ENCODE measurements around the gene MYL6B.

Gene MYL6B

DNA sequence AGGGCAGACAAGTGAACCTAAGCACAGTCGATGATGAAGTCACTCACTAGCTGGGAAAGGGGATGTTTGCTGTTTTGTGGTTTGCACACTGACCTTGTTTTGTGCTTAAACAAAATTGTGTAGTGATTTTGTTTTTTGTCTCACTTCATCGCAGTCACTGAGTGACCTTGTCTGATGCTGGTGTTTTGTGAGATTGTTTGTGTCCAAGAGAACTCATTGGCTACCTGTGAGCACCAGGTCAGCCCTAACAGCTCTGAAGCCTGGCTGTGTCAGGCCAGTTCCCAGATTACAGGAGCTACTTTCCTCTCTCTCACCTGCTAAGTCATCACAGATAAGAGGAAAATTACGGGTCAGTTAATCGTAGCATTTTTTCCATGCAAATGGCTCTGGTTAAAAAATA is 28.3 kb upstream of the MYL6B start:
- DNase-seq: peak in 1 of 3 donors; percentile 9

DNA sequence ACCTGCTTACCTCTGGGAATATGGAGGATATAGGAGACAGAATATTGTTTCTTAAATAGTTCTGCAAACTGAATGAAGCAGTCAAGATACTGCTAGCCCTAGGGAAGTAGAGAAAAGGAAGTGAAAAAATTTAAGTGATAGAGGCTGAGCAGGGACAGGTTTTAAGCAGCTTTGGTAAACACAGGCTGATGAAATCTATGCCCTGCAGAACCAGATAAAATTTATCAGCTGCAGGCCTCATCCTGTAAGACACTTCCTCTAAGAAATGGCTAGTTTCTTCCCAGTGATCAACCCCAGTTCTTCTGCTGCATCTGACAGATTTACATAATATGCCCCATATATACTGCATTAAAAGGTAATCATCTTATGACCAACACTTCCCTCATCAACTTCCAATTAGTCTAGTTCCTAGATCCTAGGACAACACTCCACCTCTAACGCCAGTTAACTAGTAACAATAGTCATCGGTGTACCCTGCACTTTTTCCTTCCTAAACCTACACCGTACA is 25.6 kb upstream of the MYL6B start:
- DNase-seq: peak; percentile 36 to 58 (median 47)

DNA sequence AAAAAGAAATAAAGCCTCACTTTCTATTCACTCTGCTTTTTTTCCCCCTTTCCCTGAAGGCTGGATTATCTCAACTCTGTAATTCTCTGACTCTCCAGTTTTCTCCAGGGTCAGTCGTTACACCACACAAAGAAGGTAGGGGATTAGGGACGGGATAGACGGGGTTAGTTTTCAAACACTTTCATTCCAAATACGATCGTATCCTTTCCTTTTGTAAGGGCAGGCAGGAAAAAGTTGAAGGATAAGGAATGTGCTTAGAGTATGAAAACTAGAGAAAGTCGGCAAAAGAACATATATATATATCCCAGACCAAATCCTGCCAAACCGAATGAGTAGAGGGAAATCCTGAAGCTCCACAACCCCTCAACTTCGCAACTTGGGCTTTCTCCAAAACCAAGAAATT is 24.9 kb upstream of the MYL6B start:
- DNase-seq: no peak

DNA sequence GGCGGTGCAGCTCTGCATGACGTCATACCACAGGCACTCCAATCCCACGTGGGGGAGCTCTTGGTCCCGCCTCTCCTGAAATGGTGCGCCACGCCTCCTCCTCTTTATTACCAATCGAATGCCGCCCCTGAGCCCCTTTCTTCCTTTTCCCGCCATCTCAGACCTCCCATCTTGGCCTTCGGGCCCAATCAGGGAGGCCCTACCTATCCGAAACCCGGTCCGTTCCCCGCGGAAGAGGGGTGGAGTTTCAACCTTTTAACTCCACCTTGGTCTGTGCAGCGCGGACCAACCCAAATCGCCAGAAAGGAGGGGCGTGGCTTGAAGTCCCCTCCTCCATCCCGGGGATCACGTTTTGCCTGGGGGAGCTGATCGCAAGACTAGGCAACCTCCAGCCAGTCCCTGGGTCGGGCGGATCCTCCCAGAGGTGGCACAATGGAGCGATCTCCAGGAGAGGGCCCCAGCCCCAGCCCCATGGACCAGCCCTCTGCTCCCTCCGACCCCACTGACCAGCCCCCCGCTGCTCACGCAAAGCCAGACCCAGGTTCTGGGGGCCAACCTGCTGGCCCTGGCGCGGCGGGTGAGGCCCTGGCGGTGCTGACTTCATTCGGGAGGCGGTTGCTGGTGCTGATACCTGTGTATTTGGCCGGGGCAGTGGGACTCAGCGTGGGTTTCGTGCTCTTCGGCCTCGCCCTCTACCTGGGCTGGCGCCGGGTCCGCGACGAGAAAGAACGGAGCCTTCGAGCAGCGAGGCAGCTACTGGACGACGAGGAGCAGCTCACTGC is 24.3 kb upstream of the MYL6B start, which contains the start of gene ESYT1:
TSS of gene ESYT1 (plus strand) at position 380 of the 782 bp plus-strand sequence. CDS start at position 433, 53 bp downstream.
- DNase-seq: peak; percentile 98 to 100 (median 99)

DNA sequence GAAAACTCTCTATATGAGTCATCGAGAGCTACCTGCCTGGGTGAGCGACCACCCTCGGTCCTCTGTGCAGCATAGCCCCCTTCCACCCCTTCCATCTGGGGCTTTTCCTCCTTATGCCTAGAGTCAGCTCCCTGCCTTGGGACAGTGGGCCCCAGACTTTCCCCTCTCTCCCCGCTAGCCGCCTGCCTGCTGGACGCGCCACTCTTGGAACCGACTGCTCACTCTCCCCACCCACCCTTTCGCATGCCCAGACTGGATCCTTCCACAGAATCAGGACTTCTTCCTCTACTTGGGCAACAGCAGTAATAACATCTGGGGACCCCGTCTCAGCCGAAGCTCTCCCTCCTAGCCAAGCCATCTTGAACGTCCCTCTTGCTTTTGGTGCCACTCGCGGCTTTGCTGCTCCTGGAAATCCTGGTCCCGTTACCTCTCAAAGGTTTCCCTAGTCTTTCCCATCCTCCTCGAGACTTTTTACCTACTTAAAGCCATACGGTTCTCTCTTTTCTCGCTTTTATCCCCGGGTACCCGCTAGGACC is 23.6 kb upstream of the MYL6B start:
- peak; percentile 39 to 54 (median 39) for DNase-seq

DNA sequence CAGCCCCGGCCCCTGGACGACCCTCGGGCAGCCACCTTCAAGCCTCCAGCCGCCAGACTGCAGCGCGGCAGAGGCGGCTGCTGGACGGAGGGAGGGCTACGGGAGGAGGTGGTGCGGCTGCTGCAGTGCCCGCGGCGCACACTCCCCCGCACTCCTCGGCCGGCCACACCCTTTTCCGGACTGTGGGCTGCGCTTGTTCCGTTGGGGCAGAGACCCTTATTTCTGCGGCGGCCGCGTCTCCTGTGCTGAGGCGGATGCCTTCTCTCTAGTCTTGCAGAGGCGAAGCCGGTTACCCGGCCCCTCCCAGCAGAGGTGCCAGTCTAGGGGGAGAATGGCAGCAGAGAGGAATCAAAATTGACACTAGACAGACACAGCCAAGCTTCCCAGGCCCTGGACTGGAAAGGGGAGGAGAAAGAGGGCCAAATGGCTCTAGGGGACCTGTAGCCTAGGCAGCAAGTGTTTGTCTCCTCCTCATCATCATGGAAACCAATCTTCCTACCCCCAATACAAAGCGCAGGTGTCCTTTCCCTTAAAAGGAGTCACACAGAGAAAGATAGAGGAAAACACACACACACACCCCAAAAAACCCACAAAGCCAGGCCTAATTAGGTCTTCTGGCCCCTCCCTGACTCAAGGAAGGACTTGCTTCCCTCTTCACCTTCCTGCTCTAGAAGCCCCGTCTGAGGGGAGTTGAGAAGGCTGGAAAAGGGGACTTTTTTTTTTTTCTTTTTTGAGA is 23.0 kb upstream of the MYL6B start:
- DNase-seq: peak; percentile 56 to 73 (median 59)

DNA sequence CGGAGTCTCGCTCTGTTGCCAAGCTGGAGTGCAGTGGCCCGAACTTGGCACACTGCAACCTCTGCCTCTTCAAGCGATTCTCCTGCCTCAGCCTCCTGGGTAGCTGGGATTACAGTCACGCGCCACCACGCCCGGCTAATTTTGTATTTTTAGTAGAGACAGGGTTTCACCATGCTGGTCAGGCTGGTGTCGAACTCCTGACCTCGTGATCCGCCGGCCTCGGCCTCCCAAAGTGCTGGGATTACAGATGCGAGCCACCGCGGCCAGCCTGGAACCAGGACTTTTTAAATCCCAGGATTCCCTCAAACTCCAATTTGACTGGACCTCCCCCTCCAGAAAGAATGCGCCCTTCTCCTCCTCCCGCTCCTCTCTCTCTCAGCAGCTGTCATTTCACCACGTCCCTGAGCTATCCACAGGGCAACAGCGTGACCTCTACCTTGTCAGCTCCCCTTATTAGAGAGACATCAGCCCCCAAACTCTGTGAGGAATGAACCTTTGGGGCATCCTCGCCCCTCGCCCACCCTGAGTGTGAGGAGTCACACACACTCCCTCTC is 22.4 kb upstream of the MYL6B start:
- no peak for DNase-seq

DNA sequence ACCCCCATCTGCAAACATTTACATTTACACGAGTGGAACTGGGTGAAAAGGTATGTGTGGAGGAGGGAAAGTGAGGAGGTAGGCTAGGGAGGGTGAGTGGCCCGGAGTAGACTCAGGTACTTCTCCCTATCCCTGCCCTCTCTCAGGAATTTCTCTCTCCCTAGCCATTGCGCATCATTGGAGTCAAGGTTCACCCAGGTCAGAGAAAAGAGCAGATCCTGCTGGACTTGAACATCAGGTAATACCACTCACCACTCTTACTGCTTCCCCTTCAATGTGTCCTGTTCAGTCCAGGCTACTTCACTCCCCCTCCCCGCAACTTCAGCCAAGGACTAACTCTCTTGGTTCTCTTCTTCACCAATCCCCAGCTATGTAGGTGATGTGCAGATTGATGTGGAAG is 21.5 kb upstream of the MYL6B start:
- DNase-seq: no peak

DNA sequence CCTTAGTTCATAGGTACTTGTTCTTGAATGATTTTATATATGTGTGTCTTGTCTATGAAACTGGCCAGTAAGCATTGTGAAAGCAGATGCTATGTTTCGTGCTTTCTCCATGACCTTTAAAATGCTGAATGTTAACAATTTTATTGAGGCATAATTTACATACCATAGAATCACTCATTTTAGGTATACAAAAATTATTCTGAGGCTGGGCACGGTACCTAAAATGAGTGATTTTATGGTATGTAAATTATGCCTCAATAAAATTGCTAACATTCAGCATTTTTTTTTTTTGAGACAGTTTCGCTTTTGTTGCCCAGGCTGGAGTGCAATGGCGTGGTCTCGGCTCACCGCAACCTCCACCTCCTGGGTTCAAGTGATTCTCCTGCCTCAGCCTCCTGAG is 17.5 kb upstream of the MYL6B start:
- DNase-seq: no peak

DNA sequence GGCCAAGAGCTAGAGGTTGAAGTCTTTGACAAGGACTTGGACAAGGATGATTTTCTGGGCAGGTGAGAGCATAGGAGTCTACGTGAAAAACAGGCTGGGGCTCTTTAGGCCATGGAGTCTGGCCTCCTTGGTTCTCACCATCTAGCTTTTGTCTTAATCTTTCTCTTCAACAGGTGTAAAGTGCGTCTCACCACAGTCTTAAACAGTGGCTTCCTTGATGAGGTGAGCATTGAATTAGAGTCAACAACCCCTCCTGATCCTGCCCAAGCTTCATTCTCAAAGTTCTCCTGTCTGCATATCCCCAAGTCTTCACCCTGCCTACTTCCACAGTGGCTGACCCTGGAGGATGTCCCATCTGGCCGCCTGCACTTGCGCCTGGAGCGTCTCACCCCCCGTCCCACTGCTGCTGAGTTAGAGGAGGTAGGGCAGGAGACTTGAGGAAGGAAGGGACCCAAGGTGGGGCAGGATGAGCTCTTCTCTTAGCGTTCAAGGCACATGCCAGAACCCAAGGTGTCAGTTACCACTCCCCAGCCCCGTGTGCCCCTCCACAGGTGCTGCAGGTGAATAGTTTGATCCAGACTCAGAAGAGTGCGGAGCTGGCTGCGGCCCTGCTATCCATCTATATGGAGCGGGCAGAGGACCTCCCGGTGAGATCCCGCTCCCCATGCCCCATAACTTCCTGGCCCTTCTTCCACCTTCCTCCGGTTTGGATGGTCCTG is 14.4 kb upstream of the MYL6B start:
- no peak for DNase-seq

DNA sequence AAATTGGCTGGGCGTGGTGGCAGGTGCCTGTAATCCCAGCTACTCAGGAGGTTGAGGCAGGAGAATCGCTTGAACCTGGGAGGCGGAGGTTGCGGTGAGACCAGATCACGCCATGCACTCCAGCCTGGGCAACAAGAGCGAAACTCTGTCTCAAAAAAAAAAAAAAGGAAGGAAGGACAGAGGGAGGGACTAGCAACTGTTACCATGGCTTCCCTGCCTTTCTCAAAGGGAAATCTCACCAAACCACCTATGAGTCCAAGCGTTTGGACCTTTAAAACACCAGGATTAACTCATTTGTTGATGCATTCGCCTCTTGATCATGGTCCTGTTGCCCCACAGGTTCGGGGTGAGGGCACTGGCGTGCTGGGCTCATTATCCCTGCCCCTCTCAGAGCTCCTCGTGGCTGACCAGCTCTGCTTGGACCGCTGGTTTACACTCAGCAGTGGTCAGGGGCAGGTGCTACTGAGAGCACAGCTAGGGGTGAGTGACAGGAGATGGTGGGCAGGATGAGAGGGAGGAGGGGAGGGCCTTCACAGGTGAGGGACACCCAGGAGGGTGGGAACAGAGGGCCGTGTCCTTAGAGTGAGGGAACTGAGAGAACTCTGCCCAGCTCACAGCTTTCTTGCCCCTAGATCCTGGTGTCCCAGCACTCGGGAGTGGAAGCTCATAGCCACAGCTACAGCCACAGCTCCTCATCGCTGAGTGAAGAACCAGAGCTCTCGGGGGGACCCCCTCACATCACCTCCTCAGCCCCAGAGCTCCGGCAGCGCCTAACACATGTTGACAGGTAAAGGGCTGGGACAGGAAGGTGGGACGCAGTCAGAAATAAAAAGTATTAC is 10.2 kb upstream of the MYL6B start:
- DNase-seq: peak; percentile 41 to 56 (median 55)

DNA sequence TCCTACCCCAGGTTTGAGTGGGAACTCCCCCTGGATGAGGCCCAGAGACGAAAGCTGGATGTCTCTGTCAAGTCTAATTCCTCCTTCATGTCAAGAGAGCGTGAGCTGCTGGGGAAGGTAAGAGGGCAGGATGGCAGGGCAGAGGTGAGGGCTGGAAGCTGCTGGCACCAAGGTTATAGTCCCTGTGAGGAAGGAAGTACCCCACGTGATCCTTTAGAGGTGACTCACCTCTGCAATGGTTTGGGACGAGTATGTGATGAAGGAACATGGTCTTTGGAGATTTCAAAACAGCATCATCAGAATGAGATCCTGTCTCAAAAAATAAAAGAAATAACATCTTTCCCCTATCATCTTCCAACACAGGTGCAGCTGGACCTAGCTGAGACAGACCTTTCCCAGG is 9.2 kb upstream of the MYL6B start:
- DNase-seq: no peak

DNA sequence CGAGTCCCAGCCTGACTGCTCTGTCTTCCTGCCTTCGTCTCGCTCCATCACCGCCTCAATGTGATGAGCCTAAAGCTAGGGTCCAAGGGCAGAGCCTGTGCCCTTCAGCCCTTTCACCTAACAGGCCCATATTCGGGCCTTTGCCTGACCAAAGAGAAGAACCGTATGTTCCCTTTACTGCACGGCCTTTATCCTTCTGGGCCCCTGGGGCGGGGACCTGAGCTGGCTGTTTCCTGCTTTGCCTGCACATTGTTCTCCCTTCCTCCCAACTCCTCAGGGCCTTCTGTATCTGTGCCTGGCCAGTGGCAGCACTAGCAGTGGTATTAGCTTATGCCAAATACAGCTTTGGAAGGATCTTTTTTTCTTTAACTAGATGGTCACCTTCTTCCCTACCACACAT is 8.5 kb upstream of the MYL6B start:
- DNase-seq: no peak

DNA sequence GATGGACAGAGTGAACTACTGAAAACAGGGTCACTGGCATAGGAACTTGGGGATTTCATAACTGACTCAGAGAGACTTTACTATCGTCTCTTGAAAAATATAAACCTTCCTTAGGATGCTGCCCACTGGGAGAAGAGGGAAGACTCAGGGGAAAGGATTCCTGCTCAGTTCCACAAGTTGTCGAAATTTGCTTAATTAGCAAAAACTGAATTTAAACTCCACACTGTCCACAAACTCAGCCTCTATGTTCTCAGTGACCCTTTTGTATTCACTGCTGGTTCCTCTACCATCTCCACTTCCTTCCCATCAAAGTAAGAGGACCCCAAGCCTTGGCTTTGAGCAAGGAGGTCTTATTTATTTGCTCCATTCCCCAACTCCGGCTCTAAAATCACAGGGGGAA is 7.2 kb upstream of the MYL6B start:
- no peak for DNase-seq

DNA sequence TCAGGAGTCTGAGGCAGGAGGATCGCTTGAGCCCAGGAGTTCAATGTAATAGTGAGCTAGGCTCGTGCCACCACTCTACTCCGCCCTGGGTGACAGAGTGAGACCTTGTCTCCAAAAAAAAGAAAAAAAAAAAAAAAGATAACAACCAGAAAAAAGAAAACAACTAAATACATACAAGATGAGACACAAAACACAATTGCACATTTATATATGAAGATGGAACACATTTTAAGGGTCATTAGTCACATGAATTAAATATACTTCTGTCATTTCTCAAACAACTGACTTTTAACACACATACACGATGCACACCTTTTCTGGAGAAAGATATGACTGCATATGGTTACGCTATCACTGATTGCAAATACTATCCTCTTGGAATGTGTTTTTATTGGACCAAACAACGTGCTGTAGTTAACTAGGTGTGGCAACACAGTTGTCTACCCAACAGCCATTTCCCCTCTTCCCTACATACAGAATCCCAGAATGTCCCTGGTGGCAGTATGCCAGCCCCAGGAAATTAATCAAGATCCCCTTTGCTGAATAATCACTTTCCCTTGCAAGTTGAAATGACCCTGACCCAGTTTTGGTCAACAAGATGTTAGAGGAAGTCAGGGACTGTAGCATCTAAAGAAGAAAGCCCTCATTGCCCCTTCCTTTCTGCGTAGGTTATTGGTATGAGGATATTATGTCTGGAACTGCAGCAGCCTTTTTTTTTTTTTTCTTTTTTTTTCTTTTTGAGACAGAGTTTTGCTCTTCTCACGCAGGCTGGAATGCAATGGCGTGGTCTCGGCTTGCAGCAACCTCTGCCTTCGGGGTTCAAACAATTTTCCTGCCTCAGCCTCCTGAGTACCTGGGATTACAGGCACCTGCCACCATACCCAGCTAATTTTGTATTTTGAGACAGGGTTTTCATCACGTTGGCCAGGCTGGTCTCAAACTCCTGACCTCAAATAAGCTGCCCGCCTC is 5.6 kb upstream of the MYL6B start:
- no peak for DNase-seq

DNA sequence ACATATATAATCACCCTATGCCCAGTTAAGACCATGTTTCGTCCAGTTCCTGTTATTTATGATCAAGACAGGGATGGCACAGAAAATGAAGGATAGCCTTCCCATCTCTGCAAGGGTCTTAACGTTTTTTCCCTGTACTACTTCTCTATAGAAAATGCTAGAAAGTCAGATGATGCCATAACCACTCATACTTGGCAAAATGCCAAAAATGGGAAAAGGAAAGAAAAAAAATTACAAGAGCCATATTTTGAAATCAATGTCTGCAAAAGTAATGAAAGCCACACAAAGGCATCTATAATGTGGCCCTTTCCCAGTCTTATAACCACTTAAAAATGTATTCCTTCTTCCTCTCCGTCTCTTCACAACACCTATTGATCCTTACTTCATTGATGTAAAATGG is 1.8 kb upstream of the MYL6B start:
- DNase-seq: peak; percentile 36 to 83 (median 73)

DNA sequence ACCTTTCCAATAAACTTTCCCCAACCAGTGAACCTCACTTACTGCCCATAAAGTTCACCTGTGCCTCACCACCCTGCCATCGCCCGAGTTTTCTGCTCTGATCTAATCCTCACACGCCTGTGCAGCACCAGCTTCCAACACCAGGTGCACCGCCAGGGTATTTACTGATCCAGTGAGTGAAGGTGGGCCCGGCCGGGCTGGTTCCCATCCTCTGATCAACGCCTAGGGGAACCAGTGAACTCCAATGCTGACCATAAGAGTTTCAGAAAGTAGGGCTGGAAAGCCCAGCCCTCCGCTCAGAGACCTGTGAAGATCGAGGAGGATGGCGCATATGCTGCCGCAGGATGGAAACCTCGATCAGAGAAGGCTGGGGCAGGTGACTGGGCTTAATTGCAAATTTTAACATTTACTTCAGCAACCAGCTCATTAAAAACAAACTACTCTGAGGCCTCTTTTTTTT is 685 bp upstream of the MYL6B start:
- peak in 2 of 3 donors; percentile 28 to 30 for DNase-seq

DNA sequence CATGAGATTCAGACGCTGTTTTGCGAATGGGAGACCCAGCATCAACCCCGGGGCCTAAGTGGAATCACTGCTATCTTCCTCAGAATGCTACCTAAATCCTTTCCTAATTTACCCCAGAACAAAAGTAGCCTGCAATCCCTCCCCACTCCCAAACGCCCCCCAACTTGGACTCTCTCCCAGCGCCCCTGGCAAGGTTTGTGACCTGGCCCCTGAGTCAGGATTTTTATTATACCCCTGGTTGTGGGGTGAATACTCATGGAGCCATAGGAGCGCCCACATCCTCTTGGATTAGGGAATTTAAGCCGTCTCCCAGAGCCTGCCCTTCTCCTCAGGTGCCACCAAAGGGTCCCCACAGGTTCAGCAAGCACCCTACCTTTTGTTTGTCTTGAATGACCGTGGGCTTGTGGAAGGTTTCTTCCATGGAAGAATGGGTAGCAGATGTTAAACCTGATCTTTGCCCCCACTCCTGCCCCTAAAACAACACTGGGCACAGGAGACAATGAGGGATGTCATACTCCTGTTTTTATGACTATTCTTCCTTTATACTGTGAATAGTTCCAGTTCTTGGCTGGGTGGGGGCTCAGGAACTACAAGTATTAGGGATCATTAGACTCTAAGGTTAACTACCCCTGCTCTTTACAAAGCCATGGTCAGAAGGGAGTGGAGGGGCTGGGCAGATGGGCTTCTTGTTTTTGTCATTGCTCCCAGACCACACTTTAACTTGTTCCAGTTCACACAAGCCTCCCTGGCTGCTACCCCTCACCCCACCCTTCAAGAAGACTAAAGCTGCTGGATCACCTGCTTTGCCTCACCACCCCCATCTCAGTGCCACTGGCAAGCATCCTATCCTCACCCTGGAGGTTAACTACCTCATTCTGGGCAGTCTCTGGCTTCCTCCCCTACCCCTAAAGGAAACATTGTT is 630 bp downstream of the MYL6B start:
- DNase-seq: no peak

DNA sequence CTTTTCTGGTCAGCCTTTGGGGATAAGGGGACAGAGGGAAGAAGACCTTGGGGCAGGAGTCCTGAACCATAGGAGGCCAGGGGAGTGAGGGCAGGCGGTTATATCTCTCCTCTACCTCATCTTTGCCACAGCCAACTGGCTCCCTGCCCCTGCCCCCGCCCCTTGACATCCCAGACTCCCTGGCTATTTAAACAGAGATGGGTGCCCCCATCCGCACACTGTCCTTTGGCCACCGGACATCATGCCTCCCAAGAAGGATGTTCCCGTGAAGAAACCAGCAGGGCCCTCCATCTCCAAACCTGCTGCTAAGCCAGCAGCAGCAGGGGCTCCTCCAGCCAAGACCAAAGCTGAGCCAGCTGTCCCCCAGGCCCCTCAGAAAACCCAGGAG is 1.3 kb downstream of the MYL6B start:
- DNase-seq: no peak

All from suppressor macrophage treated with lipopolysaccharide for 1 hour (primary cell).